GM19193 (cell line): Measurements from ENCODE around the gene PCDHB1.

Experiments used
- POLR2A ChIP-seq: IDR thresholded peaks from 4 replicates; pipeline ENCODE4 v1.6.1; 2011; ENCODE audit not compliant: insufficient read depth, insufficient read length; ENCODE audit errors: extremely low read depth

Gene PCDHB1

GRCh38 chr5:141050622-141051520 lies at the start of gene PCDHB1:
TSS of gene PCDHB1 (plus strand) at chr5:141051374. CDS start at chr5:141051471, 97 bp downstream.
- TF ChIP-seq POLR2A: no peak

GRCh38 chr5:141001446-141001843 lies 49.7 kb upstream of the PCDHB1 start:
- TF ChIP-seq POLR2A: no peak

GRCh38 chr5:141001844-141002604 lies 49.1 kb upstream of the PCDHB1 start:
- TF ChIP-seq POLR2A: no peak

- TF ChIP-seq POLR2A: no peak
Observed at GRCh38 chr5:141002605-141002965, 48.6 kb upstream of the PCDHB1 start.

GRCh38 chr5:141003031-141003430 lies 48.1 kb upstream of the PCDHB1 start:
- TF ChIP-seq POLR2A: no peak

- no peak for TF ChIP-seq POLR2A
Observed at GRCh38 chr5:141003791-141004611, 47.2 kb upstream of the PCDHB1 start.

GRCh38 chr5:141007791-141008190 lies 43.4 kb upstream of the PCDHB1 start:
- TF ChIP-seq POLR2A: no peak

- no peak for TF ChIP-seq POLR2A
Observed at GRCh38 chr5:141010047-141010793, 41.0 kb upstream of the PCDHB1 start.

GRCh38 chr5:141017943-141018342 lies 33.2 kb upstream of the PCDHB1 start:
- TF ChIP-seq POLR2A: no peak

- no peak for TF ChIP-seq POLR2A
Observed at GRCh38 chr5:141022384-141022783, 28.8 kb upstream of the PCDHB1 start.

GRCh38 chr5:141031006-141031405 lies 20.2 kb upstream of the PCDHB1 start:
- no peak for TF ChIP-seq POLR2A

GRCh38 chr5:141032626-141033025 lies 18.5 kb upstream of the PCDHB1 start:
- TF ChIP-seq POLR2A: no peak

- TF ChIP-seq POLR2A: no peak
Observed at GRCh38 chr5:141039061-141039460, 12.1 kb upstream of the PCDHB1 start.

- TF ChIP-seq POLR2A: no peak
Observed at GRCh38 chr5:141039517-141039916, 11.7 kb upstream of the PCDHB1 start.
